Measurements from ENCODE around the gene RAMACL. TPM values are rescaled to one million over a fixed set of nuclear protein-coding genes. Genes with fewer than 3 reads are reported as not detected.
"Not testable (repeated sequence)": the region's sequence is repeated elsewhere in the genome, so short reads cannot be mapped to it uniquely, and the experiment has no call there.

RAMACL gene
- total RNA-seq, 2 donors from 2014 or later: 0.52 to 1.2 TPM

DNA sequence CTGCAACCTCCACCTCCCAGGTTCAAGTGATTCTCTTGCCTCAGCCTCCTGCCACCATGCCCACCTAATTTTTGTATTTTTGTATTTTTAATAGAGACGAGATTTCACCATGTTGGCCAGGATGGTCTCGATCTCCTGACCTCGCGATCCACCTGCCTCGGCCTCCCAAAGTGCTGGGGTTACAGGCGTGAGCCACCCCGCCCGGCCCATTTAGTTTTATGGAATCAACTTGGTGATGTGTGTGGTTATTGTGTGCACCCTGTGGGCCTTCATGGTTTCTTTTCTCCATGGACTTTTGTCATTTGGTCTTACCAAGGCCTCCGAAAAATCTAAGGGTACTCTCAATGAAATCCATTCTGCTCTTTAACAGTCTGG lies 47.5 kb downstream of the RAMACL start:
- not testable (repeated sequence) for H3K9me3 Mint-ChIP-seq; ATAC-seq; H3K27ac Mint-ChIP-seq; DNase-seq (ENCODE audit: low spot score in 2 of 2); H3K36me3 Mint-ChIP-seq

DNA sequence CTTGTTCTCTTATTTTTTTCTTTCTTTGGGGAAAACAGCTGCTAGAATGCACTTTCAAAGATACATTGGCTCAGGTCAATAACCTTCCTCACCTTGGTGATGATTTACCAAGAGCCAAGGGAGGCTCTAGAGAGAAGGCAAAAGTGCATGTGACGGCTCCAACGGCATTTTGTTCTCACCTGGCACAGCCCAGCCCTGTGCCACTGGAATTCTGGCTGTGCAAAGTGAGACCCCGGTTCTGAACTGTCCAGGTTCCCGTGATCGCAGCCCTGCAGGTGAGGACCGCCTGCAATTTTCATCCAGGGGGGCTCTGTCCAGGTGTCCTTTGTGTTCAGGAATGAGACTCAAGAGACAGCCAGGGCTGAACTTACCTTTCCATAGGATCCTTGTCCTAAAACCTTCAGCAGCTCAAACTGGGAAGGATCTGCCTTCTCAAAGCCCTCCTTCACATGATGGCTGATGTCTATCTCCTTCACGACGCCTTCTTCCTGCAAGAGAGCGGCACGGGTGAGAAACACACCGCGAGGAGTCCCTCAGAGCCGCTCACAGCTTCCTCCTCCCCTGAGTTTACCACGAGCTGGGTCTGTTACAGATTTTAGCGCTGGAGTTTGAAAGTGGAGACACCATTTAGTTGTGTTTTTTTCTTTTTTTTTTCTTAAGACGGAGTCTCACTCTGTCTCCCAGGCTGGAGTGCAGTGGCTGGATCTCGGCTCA lies 48.0 kb downstream of the RAMACL start:
- H3K36me3 Mint-ChIP-seq: no peaks in the 10 kb centered on the region
- DNase-seq (ENCODE audit: low spot score in 2 of 2) (no peak), ATAC-seq (no peak)
- no peak overlapping the region for H3K27ac Mint-ChIP-seq
- no peaks in the 10 kb centered on the region for H3K9me3 Mint-ChIP-seq

DNA sequence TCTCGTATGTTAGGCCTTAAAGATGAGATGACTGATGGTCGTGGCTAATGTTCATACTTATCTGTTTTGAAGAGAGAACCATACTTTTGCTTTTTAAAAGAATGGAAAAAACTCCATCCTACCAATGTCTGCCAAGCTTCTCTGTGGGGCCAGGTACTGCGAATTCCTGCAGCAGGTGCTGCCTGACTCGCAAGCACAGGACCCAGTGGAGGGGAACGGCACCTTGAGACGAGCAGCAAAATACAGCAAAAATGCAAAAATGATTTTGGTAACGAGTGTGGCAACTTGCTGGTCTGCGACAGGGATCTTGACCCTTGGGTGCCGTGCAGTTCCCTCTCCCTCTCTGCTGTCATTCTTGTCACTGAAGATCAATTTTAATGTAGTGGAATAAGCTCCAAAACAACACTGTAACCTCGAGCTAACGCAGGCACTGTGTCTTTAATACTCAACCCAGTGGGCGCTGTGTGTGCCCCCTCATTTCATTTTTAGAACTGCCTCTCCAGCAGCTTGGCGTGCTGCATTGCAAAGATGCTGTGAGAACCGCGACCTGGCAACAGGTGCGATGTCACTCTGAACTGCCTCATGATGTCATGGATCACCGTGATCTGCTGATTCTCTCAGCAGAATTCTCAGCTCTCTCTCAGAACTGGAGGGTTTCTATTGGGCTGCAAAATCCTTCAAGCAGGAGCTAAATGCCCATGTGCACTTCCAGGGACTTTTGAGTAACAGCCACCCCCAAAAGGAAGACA lies 51.6 kb downstream of the RAMACL start:
- no peaks in the 10 kb centered on the region for H3K9me3 Mint-ChIP-seq

DNA sequence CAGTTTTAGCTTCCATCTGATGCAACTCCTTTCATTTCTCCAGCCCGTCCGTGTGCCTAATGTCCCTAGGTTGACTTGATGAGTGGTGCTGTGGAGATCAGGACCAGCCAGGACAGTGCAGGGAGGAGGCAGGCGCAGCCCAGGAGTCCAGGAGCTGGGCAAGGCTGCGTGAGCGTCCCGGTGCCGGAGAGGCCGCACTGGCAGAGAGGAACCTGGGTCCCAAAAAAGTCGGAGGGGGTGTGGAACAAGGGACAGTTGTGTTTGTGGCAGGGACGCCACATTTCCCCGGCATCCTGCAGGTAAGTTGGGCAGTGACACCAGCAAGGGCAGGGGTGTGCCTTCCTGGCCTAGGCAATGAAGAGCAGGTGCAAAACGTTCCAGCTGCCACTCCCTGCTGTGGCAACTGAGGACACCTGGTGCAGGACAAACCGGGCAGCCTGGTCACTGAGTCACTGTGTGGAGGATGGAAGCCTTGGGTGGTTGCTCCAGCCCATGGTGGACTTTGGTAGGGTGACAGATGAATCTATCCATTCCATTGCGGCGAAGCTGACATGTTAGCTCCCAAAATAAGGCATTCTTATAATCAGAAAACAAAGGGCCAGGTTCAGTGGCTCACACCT lies 53.2 kb downstream of the RAMACL start:
- no peaks in the 10 kb centered on the region for H3K9me3 Mint-ChIP-seq
- peaks cover 0 to 7% of the 10 kb centered on the region in 2 donors for H3K36me3 Mint-ChIP-seq

More for the DNA sequence above, 51.6 kb downstream of the RAMACL start:
- Mint-ChIP-seq H3K36me3 (peaks cover 0 to 3% of the 10 kb centered on the region in 2 donors), H3K27ac (no peak overlapping the region)
- ATAC-seq (no peak), DNase-seq (ENCODE audit: low spot score in 2 of 2) (no peak)

More for the DNA sequence above, 53.2 kb downstream of the RAMACL start:
- H3K27ac Mint-ChIP-seq: no peak overlapping the region
- ATAC-seq (no peak), DNase-seq (ENCODE audit: low spot score in 2 of 2) (no peak)

Other genes starting within 250 kb of the RAMACL start
- 10 to 100 TPM; 30.8 to 48.4 TPM for gene SFT2D1, start 244.1 kb downstream of the RAMACL start, total RNA-seq
- 10 to 100 TPM; 11.9 to 22.9 TPM for gene MPC1, start 203.7 kb downstream of the RAMACL start, total RNA-seq
- gene RPS6KA2, start 40.6 kb upstream of the RAMACL start, total RNA-seq: 1 to 10 TPM; 2.9 to 4.0 TPM

Measured in activated naive CD4-positive, alpha-beta T cell treated with anti-CD3 and anti-CD28 coated beads, Interleukin-2, amount 50 U/mL, for 72 hours (primary cell).